AG08396 (cell line): ENCODE results near the gene CDYL.

Experiments
- DNase-seq: peaks from one replicate; pipeline ENCODE4 v3.0.0; 2012; ENCODE audit warnings: low spot score, mixed read lengths

CDYL gene

GRCh38 chr6:4774715-4775493 is 1.3 kb upstream of the CDYL start:
- no peak for DNase-seq

GRCh38 chr6:4775494-4776130 is 592 bp upstream of the CDYL start:
- DNase-seq: peak; percentile 64

GRCh38 chr6:4776493-4777393 is 539 bp downstream of the CDYL start:
- DNase-seq: peak; percentile 51

- no peak for DNase-seq
These were observed 1.3 kb downstream of the CDYL start for GRCh38 chr6:4777394-4777935.

GRCh38 chr6:4778086-4778485 is 1.9 kb downstream of the CDYL start:
- no peak for DNase-seq

- no peak for DNase-seq
These were observed 4.2 kb downstream of the CDYL start for GRCh38 chr6:4780360-4780812.

- no peak for DNase-seq
These were observed 5.2 kb downstream of the CDYL start for GRCh38 chr6:4781426-4781825.

GRCh38 chr6:4781967-4782575 is 5.9 kb downstream of the CDYL start:
- DNase-seq: no peak

GRCh38 chr6:4786996-4787395 is 10.8 kb downstream of the CDYL start:
- DNase-seq: no peak

- DNase-seq: no peak
These were observed 12.3 kb downstream of the CDYL start for GRCh38 chr6:4788482-4788881.

GRCh38 chr6:4788953-4789584 is 12.9 kb downstream of the CDYL start:
- DNase-seq: no peak

GRCh38 chr6:4790158-4790899 is 14.1 kb downstream of the CDYL start:
- DNase-seq: no peak

GRCh38 chr6:4794140-4794707 is 18.0 kb downstream of the CDYL start:
- DNase-seq: no peak

- no peak for DNase-seq
These were observed 21.4 kb downstream of the CDYL start for GRCh38 chr6:4797587-4797986.

- no peak for DNase-seq
These were observed 23.7 kb downstream of the CDYL start for GRCh38 chr6:4799912-4800311.

GRCh38 chr6:4800662-4801061 is 24.5 kb downstream of the CDYL start:
- DNase-seq: no peak

- no peak for DNase-seq
These were observed 25.4 kb downstream of the CDYL start for GRCh38 chr6:4801491-4802110.

GRCh38 chr6:4802312-4802935 is 26.2 kb downstream of the CDYL start:
- DNase-seq: no peak

- no peak for DNase-seq
These were observed 27.1 kb downstream of the CDYL start for GRCh38 chr6:4803343-4803744.
